ENCODE data around the gene NR2C2AP.
A peak's percentile ranks its signal among the peaks of the same experiment; 100 is the strongest.

Gene NR2C2AP, protein sequence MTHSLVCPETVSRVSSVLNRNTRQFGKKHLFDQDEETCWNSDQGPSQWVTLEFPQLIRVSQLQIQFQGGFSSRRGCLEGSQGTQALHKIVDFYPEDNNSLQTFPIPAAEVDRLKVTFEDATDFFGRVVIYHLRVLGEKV

DNA sequence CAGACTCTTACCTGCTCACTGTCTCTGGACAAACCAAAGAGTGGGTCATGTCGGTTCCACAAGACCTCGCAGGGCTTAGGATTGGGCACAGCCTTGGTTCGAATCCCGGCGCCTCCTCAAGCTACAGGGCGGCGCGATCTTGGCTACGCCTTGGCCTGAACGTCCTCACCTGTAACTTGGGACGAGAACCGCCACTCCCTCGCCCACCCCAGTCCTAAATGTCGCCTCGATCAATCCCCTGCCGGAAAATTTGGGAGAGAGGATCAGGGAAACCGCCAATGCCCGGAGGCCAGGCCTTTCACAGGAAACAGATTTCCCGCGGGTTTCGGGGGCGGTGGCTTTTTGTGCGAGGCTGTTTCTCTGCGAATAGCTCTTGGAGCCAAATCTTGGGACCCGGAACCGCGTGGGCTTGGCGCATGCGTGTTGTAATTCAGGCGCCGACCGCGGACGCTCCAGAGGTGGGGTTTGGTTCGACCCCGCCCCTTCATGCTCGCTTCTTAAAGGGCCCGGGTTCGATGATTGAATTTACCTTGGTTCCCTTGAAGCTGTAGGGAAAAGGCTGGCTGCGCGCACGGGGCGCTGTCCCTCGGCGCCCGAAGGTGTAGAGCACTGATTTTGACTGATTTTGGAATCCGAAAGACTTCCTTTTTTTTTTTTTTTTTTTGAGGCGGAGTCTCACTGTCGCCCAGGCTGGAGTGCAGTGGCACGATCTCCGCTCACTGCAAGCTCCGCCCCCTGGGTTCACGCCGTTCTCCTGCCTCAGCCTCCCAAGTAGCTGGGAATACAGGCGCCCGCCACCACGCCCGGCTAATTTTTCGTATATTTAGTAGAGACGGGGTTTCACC lies at the start of gene NR2C2AP:
NR2C2AP (minus strand) TSS at position 403 of the 845 bp plus-strand sequence; CDS start at position 49, 354 bp downstream.
- peaks cover 12% of the 10 kb centered on the region for H3K79me2 ChIP-seq (ENCODE audit: insufficient read depth, low read length)
- no peaks in the 10 kb centered on the region for H3K36me3 ChIP-seq (ENCODE audit: low read length)
- peak within 1 kb of the TSS; percentile 83 for H3K4me3 ChIP-seq (ENCODE audit: insufficient read depth, low read length, poor library complexity, severe bottlenecking)
- no peaks in the 10 kb centered on the region for H3F3A ChIP-seq (ENCODE audit: insufficient read depth)
- peak within 1 kb of the TSS; percentile 74 for H3K9ac ChIP-seq (ENCODE audit: low read length)
- H3K4me2 ChIP-seq (ENCODE audit: low read depth, low read length, poor library complexity, severe bottlenecking), result peak within 1 kb of the TSS; percentile 80
- no peaks in the 10 kb centered on the region for H3K9me3 ChIP-seq (ENCODE audit: insufficient read depth, low read length)
- no peaks in the 10 kb centered on the region for H3K27me3 ChIP-seq (ENCODE audit: low read length)
- peak within 1 kb of the TSS; percentile 46 for H3K27ac ChIP-seq (ENCODE audit: low read depth, low read length)
- H4K20me1 ChIP-seq (ENCODE audit: low read depth, low read length), result no peaks in the 10 kb centered on the region
- no peaks in the 10 kb centered on the region for H3K9me2 ChIP-seq (replicated peaks; ENCODE audit: insufficient read depth, low read length)
- no peak for TF ChIP-seq CTCF (IDR thresholded peaks at IDR 0.05; ENCODE audit: insufficient read depth, low read length, poor library complexity, severe bottlenecking)
- no peak for TF ChIP-seq EZH2phosphoT487 (conservative IDR thresholded peaks at IDR 0.05; ENCODE audit: low read length)
- H2AFZ ChIP-seq (ENCODE audit: low read depth, low read length, severe bottlenecking), result peak within 1 kb of the TSS; percentile 32

DNA sequence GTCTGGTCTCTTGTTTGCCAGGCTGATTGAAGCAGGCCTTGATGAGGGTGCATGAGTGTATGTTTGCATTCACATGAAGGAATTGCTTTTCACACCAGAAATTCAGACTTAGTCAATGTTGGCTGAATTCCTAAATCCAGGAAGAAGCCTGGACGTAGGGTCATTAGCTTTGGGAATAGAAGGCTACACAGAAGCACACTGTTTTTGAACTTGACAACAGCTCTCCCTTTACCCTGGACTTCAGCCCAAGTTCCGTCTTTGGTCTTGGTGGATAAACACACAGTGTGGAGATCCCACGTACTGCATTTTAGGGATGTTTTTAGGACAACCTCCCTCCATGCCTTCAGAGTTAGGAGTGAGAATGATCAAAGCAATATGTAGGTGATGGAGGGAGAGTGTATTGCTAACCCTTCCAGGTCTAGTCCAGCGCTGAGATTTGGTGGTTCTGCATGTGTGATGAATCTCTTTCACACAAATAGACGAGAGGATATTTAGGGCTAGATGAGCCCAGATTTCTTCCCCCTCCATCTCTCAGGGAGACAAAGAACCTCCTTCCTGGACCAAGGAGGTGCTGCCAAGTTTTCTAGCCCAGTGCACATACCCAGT lies 47.1 kb upstream of the NR2C2AP start:
- H3K9me3 ChIP-seq (ENCODE audit: insufficient read depth, low read length), result no peaks in the 10 kb centered on the region
- H3K79me2 ChIP-seq (ENCODE audit: insufficient read depth, low read length), result no peaks in the 10 kb centered on the region
- no peaks in the 10 kb centered on the region for H3K27me3 ChIP-seq (ENCODE audit: low read length)
- no peak overlapping the region for H3K4me3 ChIP-seq (ENCODE audit: insufficient read depth, low read length, poor library complexity, severe bottlenecking)
- H3K27ac ChIP-seq (ENCODE audit: low read depth, low read length), result no peak overlapping the region
- no peaks in the 10 kb centered on the region for H4K20me1 ChIP-seq (ENCODE audit: low read depth, low read length)
- H3K9me2 ChIP-seq (replicated peaks; ENCODE audit: insufficient read depth, low read length), result no peaks in the 10 kb centered on the region
- no peak overlapping the region for H2AFZ ChIP-seq (ENCODE audit: low read depth, low read length, severe bottlenecking)
- H3K4me2 ChIP-seq (ENCODE audit: low read depth, low read length, poor library complexity, severe bottlenecking), result no peak overlapping the region
- no peak overlapping the region for H3K9ac ChIP-seq (ENCODE audit: low read length)
- no peaks in the 10 kb centered on the region for H3F3A ChIP-seq (ENCODE audit: insufficient read depth)
- no peaks in the 10 kb centered on the region for H3K36me3 ChIP-seq (ENCODE audit: low read length)
- no peak for TF ChIP-seq CTCF (IDR thresholded peaks at IDR 0.05; ENCODE audit: insufficient read depth, low read length, poor library complexity, severe bottlenecking)
- TF ChIP-seq EZH2phosphoT487 (conservative IDR thresholded peaks at IDR 0.05; ENCODE audit: low read length), result no peak

GRCh38 chr19:19240476-19240875 lies 37.3 kb upstream of the NR2C2AP start:
- Histone ChIP-seq H3K27ac (ENCODE audit: low read depth, low read length) (no peak overlapping the region), H3K27me3 (ENCODE audit: low read length) (no peaks in the 10 kb centered on the region), H2AFZ (ENCODE audit: low read depth, low read length, severe bottlenecking) (no peak overlapping the region), H4K20me1 (ENCODE audit: low read depth, low read length) (no peaks in the 10 kb centered on the region), H3K9ac (ENCODE audit: low read length) (no peak overlapping the region), H3K4me3 (ENCODE audit: insufficient read depth, low read length, poor library complexity, severe bottlenecking) (no peak overlapping the region), H3K4me2 (ENCODE audit: low read depth, low read length, poor library complexity, severe bottlenecking) (no peak overlapping the region), H3K36me3 (ENCODE audit: low read length) (no peaks in the 10 kb centered on the region), H3F3A (ENCODE audit: insufficient read depth) (no peaks in the 10 kb centered on the region), H3K9me2 (replicated peaks; ENCODE audit: insufficient read depth, low read length) (no peaks in the 10 kb centered on the region), H3K79me2 (ENCODE audit: insufficient read depth, low read length) (no peaks in the 10 kb centered on the region), H3K9me3 (ENCODE audit: insufficient read depth, low read length) (no peaks in the 10 kb centered on the region)
- TF ChIP-seq EZH2phosphoT487 (conservative IDR thresholded peaks at IDR 0.05; ENCODE audit: low read length), result no peak

Data from SU-DHL-6 (cell line).